GM21529 (cell line): ENCODE results near the gene MMRN2.
"Not testable (repeated sequence)": the region's sequence is repeated elsewhere in the genome, so short reads cannot be mapped to it uniquely, and the experiment has no call there.

Source experiments
- ATAC-seq: cut with Tn5 transposase; IDR thresholded peaks from one replicate; pipeline ENCODE4 v1.9.1; 2021; ENCODE audit not compliant: unreplicated experiment

The MMRN2 gene

DNA sequence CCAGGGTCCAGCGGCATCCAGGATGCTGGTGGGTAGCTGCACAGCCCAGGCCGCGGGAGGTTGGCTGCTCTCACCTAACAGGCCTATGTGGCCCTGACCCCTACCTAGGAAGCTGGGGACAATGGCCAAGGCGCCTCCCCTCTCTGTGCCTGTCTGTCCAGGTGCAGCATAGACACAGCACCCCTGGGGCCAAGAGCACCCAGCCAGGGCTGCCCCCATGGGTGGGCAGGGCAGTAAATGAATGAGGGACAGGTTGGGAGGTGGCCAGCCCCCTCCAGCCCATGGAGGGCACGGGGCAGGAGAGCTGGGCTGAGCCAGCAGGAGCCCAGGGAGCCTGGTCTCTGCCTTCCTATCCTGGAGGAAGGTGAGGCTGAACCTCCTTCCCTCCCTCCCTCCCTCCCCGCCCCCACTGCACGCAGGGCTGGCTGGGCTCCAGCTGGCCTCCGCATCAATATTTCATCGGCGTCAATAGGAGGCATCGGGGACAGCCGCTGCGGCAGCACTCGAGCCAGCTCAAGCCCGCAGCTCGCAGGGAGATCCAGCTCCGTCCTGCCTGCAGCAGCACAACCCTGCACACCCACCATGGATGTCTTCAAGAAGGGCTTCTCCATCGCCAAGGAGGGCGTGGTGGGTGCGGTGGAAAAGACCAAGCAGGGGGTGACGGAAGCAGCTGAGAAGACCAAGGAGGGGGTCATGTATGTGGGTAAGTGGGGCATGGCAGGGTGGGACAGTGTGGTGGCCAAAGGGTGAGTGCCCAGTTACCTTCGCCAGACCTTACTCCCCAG, 893 bp upstream of the MMRN2 start, which contains the start of gene SNCG:
Gene SNCG, plus strand, starts transcription at position 484 of the 785 bp plus-strand sequence. Its CDS starts 99 bp downstream, at position 583.
- no peak for ATAC-seq

DNA sequence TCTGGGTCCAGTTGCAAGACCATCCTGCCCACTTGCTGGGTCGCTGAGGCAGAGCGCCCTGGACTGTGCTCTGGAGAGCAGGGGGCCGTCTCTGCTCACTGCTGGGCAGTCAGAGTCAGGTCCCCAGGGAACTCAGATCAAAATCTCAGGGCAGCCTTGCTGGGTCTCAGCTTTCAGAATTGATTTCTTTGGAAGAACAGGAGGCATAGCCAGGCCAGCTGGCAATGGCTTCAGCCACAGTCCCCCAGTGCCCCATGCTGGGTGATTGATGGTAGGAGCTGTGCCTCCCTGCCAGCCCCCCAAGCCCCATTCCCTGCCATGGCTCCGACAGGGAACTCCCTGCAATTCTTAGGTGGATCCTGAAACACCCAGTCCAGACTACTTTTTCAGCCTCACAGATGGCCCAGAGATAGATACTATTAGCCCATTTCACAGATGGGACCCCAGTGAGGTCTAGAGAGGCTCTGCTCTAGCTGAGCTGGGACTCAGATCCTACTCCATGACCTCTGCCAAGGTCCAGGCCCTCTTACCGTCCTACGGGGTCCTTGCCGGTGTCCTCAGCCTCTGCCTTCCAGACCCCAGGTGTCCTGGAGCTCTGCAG, 467 bp downstream of the MMRN2 start:
- ATAC-seq = no peak

DNA sequence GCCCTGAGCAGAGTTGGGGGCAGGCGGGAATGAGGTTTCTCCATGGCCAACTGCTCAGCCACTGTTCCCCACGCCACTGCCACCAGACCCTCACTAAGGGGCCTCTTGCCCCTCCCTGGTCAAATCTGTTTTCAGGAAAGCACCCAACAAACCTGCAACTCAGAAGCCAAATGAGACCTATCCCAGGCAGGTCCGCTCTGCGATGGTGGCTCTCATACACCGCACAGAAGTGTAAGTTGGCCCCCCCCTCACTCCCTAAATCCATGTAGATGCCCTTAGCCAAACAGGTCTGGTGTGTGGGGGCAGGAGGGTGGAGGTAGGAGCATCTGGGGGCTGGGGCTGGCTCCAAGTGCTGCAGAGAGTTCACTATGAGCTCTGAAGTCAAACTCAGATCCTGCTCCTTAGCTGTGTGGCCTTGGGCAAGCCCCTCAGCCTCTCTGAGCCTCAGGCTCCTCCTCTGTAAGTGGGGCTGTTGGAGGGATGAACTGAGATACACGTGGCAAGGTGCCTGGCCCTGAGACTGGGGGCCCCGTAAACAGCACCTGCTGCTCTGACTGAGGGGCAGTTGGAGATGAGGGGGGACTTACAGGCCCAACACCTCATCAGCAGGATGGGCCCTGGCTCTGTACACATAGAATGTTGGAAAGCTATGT, 1.1 kb downstream of the MMRN2 start:
- no peak for ATAC-seq

DNA sequence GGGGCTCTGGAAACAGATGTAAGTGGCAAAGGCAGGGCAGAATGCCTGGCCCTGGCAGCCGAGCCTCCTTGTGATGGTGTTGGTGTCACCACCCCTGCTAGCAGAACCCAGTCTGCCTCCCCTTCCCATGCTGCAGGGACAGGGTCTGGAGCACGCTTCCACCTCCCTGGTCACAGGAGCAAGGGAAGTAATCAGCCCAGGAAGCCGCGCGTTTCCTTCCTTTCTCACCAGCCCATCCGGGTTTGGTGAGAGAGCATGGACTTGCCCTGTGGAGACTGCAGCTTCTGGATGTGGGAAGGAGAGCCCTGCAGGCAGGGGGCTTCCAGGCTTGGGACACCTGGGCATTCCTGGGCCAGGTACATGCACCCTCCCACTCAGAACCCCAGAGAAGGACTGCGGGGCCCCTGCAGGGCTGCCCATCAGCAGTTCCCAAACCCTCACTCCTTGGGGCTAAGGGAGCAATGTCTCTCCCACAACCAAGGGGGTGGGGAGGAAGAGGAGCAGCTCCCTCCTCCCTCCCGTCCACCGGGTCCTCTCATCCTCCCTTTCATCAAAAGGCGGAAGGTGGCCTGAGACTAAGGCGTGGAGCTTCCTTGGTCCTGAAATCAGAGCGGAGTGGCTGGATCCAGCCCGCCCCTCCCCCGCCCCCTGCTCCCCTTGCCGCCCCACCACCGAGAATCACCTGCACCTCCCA, 1.8 kb downstream of the MMRN2 start:
- ATAC-seq = no peak

DNA sequence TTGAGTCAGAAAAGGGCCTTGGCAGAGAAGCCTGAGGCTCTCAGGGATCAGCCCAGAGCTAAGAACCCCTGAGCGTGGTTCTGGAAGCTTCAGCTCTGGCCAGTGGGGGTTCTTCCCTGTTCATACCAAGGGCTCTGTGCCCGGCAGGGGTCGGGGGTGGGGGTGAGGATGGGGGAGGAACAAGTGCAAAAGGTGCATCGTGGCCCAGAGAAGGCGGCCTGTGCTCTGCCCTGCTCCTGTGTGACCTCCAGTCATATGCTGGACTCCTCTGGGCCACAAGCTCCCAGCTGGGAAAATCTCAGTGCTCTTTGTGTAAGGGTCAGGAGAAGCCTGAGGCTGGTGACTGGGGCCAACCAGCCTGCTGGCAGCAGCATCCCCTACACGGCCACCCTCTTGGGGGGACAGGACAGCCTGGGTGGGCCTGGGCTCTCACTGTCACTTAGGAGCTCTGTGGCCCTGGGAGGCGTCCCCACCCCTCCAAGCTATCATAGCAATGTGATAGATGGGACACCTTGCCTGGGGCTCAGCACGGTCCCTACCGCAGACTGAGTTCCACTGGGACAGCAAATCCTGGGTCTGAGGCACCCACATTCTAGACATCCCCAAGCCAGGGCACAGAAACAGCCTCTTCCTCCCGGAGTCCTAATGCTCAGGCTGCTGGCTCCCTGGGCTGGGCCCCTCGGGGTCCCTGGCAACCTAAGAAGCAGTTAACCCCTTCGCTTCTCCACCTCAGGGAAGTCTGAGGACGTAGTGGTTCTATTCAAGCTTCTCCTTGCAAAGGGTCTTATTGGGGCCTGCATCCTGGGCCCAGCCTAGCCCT, 2.5 kb downstream of the MMRN2 start:
- ATAC-seq = no peak

DNA sequence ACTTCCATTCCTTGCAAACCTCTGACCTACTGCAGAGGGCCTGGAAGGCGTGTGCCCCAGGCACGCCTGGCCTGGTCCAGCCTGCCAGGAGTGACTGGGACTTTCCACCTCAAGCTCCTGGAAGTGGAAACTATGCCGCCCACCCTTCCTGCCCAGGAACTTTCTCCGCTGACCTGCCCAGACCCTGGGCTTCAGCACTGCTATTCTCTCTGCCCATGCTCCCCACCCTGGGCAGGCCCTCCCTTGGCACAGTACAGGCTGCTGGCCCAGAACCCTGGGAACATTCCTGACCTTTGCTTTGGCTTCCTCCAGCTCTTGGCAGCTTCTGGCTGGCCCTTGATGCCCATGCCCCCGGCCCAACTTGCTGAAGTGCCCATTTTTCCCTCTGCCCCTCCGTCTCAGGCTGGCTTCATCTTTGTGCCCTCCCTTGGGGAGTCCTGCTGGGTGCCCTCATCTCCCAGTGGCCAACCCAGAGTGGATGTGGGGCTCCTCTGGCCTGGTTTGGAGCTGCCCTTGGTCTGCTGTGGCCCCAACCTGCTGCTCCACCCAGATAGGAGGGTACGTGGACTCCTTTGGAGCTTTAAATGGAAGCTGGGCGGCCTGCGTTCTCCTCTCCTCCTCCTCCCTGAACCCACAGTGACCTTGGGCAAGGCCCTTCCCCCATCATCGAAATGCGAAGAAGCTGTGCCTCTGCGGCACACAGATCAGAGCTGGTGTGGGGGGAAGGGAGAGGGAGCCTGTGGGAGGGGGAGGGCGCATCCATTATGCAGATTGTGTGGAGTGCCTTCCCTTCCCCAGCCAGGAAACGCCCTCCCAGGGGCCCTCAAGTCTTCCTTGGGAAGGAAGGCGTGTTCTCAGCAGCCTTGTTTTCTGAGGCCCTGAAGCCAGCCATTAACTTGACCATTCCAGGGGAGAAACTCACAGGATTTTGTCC, 3.4 kb downstream of the MMRN2 start:
- ATAC-seq = no peak

DNA sequence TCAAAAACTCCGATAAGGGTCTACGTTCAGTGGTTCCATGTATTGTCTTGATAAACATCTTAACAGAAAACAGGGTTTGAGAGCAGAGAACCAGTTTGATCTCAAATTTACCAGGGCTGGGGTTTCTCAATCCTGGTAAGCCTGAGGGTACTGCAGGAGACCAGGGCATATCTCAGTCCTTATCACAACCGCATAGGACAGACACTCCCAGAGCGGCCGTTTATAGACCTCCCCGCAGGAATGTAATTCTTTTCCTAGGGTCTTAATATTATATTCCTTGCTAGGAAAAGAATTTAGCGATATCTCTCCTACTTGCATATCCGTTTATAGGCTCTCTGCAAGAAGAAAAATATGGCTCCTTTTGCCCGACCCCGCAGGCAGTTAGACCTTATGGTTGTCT, 4.7 kb downstream of the MMRN2 start:
- ATAC-seq = not testable (repeated sequence)

DNA sequence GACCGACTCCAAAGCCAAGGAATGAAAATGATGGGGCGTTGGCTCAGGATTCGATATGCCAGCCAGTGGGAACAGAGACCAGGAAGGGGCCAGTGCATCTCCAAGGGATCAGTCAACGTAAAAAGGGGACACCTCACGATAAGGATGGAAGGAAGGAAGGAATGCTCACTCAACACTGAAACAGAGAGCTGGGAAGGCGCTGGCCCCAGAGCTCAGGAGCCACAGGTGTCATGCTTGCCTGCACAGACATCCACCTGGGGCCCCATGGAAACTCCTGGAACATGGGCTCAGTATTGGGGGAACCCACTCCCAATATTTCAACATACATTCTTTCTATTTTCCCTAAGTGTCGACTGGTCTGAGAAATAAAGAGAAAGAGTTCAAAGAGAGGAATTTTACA, 5.3 kb downstream of the MMRN2 start:
- ATAC-seq = no peak

DNA sequence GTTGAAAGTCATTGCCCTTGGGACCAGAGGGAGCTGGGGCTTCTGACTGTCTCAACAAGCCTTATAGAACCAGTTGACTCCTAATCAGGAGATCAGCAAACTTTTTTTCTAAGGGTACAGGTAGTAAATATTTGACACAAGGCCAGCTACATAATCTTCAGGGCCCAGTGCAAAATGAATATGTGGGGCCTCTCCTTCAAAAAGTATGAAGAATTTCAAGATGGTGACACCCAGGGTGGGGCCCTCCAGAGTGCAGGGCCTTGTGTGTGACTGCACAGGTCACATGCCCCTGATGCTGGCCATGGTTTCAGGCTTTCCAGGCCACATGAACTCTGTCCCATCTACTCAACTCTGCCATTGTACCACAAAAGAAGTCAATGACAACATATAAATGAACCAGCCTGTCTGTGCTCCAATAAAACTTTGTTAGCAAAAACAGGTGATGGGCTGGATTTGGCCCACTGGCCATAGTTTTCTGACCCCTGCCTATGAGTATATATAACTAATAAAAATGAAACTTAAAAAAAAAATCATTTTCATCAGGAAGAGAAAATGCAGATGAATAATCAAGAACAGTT, 6.1 kb downstream of the MMRN2 start:
- no peak for ATAC-seq

DNA sequence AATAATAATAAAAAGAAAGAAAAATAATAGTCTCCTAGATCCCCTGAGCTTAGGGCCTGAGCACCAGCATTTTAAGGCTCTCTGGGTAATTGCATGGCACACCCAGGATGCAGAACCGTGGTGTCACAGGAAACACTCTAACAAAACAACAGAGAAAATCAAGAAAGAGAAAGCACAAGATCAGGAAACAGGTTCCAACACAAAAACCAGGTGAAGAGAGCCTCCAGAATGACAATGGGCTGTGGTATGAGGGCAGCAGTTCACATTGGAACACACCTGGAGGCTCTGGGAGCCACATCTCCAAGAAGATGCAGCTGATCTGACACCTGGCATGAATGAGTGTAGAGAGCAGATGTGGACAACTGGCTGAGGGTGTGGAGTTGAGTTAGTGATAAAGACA, 7.1 kb downstream of the MMRN2 start:
- ATAC-seq = no peak

DNA sequence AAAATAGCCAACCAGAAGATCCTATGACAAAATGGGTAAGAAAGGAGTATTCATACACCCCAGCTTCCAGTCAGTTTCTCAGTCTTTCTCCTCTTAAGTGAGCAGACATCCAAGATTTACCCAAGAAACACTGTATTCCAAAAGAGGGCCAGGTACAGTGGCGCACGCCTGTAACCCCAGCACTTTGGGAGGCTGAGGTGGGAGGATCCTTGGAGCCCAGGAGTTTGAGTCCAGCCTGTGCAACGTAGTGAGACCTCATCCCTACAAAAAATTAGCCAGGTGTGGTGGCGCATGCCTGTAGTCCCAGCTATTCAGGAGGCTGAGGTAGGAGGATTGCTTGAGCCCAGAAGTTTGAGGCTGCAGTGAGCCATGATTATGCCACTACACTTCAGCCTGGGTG, 9.6 kb downstream of the MMRN2 start:
- ATAC-seq = not testable (repeated sequence)

DNA sequence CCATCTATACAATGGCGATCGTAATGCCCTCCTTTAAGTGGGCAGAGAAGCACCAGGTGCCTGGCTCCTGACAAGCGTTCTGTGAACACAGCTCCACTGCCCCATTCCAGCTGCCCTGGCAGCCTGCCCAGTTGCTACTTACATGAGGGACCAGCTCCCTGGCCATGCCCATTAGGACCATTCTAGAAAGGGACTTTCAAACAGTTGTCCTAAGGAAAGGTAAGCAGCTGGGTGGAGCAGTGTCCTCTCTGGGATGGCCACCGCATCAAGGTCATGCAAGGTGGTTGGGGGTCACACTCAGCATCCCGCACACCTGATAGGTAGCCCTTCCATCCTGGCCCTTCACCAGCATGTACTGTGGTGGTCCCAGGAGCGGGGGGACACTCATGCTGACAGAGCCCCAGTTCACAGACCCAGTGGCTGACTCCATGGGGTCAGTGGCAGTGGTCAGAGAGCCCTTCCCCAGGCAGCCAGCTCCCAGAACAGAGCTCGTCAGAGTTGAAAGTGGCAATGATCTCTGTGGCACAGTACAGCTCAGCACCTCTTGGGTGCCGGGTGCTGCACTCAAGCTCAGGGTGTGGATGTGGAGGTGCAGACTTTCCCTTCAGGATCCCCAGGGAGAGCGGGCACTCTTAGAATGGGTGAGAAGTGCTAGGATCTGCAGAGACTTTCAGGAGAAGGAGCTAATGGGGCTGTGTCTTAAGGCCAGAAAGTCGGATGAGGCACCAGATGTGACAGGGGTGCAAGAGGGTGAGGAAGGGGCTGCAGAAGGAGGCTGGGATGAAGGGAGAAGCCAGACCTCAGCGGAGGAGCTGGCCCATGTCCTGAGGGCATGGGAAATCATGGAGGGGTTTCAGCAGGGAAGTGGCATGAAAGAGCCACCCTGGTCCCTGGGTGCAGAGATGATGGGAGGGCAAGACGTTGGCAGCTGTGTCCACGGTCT, 10.9 kb downstream of the MMRN2 start:
- ATAC-seq = no peak

DNA sequence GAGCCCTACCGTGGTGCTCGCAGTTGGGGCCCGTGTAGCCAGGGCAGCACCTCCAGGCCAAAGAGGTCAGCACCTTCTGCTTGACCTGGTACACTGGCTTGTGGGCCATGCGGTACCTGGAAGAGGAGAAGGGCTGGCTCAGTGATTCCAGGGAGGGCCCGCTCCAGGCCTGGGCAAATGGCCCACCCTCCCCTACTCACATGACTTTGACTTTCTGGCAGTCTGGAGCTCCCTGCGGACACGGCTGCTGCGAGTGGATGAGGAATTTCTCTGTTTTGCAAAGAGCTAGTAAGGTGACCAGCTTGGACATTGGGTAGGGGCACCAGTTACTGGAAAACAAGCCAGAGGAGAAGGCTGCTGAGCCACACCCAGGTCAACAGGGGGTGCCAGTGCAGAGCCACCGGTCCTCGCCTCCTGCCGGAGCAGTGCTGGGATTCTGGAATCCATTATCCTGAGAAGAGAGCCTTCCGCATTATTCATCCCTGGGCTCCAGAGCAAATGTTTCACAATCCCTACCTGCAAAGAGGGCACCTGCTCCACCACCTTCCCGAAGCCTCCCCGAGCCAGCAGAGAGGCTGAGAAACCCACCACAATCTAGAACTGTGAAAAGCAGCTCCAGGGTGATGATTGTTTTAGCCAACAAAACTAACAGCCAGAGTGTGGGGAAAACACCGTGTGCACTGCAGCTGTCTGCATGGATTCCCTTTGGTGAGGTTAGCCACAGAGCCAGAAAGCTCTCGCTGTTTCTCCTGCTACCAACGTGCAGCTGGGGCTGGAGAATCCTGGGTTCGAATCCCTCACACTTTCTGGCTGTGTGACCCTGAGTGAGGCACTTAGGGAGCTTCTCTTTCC, 11.8 kb downstream of the MMRN2 start:
- no peak for ATAC-seq

DNA sequence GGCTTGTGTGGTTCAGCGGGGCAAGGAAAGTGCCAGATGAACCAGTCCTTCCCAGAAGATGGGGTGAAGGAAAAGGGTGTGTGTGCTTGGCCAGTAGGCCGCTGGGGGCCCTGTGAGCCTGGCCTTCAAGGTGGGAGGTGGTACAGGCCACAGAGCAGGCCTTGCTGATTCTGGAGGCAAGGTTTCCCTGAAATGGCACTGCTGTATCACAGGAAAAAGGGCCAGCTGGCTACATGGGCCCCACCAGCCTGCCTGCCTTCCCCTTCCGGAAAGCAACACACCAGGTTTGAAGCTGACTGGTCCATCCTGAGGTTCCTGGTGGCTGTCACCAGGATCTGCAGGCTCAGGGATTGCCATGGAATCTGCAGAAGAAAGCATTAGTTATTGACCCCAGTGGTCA, 12.5 kb downstream of the MMRN2 start:
- ATAC-seq = no peak

DNA sequence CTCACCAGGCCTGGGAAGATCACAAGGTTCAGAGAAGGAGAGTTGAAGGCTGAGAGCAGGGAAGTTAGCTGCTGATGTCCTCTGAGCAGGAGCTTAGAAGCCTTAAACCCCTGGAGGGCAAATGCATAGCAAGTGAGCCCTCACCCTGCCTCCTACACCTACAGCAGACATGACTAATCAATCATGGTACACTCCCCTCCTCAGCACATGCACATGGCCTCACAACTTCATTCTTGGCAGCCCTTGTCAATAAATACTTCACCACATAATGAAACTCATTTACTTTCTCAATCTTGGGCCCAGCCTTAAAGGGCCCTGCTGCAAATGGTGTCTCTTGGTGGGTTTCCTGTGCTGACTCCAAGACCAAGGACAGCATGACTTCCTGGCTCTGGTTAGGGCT, 12.9 kb downstream of the MMRN2 start:
- ATAC-seq = no peak

DNA sequence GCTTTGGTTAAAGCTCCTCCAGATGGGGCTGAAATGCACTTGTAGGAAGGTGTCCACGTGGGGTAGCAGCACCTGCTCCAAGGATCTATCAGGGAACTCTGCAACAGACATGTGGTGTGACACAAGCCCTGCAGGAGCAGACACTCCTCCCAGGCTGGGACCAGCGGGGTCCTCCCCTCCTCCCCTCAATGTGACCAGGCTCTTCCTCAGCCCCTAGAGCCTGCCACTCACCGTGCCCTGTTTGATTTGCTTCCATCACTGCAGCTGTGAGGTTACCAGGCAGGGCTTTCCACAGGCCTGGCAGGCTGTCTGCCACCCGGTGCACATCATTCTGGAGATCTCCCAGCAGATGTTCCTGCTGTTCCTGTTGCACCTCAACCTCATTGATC, 13.4 kb downstream of the MMRN2 start:
- no peak for ATAC-seq

DNA sequence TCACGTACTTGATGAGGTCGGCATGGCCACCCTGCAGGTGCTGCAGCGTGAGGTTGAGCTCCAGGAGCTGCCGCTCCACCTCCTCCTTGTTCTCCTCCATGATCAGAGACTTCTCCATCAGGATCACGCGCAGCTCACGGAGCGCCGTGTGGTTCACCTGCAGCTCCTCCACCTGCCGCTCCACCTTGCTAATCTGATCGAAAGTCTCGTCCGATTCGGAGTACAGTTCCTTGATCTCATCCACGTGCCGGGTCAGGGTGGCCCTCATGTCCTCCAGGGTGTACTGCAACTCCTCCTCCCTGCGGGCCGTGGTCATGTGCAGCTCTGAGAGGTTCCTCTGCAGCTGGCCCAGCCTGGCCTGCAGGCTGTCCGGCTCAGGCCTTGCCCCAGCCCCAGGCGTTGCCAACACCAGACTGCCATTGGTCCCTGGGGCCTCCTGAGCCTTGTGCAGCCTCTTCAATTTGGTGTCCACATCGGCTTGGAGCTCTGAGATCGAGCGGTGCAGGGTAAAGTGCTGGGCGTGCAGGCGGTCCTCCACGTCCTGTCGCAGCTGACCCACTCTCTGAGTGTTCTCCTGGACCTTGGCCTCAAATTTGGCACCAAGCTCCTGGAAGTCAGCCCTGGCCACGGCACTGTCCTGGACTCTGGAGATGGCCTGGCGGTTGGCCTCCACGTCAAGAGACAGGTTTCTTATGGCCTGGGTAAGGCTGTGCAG, 13.9 kb downstream of the MMRN2 start:
- ATAC-seq = no peak
